LNCAP (cell line): ENCODE results near the gene CLPSL2.

Source experiments
- TF ChIP-seq, protein P1 (sequence below): fragments of 450-650 bp; IDR thresholded peaks from 2 replicates; pipeline ENCODE4 v1.5.1; 2017; ENCODE audit warnings: mild to moderate bottlenecking

CLPSL2 gene

DNA sequence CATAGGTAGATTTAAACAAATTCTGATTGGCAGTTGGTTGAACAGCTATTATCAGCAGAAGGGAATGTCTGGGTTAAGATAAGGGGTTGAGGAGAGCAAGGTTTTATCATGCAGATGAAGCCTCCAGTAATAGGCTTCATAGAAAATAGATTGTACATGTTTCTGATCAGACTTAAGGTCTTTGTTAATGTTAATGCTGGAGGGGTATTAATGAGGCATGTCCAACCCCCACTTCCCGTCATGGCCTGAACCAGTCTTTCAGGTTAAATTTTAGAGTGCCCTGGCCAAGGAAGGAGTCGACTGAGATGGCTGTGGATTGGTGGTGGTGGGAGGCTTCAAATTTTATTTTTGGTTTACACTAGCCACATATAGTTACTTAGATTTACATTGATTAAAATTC lies 7.8 kb downstream of the CLPSL2 start:
- TF ChIP-seq, protein P1, sequence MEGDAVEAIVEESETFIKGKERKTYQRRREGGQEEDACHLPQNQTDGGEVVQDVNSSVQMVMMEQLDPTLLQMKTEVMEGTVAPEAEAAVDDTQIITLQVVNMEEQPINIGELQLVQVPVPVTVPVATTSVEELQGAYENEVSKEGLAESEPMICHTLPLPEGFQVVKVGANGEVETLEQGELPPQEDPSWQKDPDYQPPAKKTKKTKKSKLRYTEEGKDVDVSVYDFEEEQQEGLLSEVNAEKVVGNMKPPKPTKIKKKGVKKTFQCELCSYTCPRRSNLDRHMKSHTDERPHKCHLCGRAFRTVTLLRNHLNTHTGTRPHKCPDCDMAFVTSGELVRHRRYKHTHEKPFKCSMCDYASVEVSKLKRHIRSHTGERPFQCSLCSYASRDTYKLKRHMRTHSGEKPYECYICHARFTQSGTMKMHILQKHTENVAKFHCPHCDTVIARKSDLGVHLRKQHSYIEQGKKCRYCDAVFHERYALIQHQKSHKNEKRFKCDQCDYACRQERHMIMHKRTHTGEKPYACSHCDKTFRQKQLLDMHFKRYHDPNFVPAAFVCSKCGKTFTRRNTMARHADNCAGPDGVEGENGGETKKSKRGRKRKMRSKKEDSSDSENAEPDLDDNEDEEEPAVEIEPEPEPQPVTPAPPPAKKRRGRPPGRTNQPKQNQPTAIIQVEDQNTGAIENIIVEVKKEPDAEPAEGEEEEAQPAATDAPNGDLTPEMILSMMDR: no peak

DNA sequence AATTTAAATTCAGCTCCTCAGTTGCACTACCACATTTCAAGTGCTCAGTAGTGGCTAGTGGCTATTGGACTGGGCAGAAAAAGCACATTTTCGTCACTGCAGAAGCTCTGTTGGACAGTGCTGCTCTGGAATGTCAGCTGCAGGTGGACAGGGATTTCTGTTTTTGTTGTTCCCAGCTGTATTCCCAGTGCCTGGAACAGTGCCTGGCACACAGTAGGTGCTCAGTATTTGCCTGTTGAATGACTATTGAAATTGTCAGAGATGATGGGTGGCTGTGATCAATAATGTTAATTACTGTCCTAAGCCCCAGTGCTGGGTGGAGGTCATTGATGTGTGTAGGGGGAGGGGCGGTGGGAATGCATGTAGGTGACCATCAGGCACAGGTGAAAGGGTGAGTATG lies 9.9 kb downstream of the CLPSL2 start:
- TF ChIP-seq, protein P1: no peak

DNA sequence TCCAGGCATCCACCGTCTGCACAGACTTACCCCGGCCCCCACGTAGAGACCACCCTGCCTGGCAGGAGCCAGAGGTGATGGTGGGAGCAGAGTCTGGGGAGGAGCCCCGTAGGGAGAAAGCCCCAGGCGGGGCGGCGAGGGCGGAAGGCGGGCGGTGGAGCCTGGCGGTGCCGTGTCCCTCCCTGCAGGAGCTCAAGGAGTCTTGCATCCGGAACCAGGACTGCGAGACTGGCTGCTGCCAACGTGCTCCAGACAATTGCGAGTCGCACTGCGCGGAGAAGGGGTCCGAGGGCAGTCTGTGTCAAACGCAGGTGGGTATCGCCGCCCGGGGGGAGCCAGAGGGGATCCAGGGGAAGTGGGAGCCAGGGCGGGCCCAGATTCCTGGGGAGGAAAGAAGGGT lies 10.4 kb downstream of the CLPSL2 start:
- TF ChIP-seq, protein P1: no peak

DNA sequence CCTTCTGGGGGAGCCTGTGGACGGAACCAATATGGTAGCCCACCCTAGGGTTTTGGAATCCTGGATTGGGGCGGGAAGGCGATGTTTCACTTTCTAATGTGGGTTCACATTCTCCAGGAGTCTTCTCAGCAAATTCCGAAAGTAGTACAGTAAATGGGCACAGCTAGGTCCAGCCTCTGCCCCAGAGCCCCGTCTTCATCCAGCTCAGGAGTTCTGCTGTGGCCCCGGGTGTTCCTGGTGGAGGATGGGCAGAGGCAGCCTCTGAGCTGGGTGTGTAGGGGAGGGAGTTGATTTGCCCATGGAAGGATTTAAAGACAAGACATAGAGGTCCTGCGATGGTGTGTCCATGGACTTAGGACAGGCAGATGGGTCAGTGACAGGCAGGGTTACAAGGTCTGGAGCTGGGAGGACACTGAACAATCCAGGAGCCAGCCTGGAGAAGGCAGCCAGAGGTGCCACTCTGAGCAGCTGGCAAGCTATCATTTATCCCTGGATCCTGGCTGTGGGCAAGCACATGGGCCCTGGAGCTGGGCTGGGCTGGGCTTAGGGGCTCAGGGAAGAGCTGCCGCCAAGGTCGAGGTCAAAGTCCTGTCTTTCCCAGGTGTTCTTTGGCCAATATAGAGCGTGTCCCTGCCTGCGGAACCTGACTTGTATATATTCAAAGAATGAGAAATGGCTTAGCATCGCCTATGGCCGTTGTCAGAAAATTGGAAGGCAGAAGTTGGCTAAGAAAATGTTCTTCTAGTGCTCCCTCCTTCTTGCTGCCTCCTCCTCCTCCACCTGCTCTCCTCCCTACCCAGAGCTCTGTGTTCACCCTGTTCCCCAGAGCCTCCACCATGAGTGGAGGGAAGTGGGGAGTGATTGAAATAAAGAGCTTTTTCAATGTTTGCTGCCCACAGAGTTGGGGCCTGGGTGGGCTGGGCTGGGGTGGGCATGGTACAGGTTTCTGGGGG lies 11.1 kb downstream of the CLPSL2 start:
- TF ChIP-seq, protein P1: no peak

DNA sequence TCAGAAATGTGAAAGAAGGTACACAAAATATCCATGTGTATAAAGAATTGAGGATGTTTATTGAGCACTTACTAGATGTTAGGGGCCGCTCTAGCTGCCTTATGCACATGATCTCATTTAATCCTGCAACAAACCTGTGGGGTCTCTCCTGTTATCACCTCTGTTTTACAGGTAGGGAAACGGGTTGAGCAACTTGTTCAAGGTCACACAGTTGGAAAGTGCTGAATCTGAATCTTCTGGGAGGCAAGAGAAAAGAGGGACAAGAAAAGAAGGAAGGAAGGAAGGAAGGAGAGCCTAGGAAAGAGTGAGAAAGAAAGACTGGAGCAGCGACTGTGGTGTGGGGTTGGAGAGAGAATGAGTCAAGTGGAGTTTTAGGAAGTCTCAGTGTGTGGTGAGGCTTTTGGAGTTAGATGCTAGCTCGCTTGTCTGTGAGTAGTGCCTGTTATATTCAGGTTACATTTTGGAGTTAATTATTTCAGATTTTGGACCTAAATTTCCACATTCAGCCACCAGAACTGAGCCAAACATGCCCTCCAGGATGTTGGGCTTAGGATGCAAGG lies 12.1 kb downstream of the CLPSL2 start:
- TF ChIP-seq, protein P1: no peak

DNA sequence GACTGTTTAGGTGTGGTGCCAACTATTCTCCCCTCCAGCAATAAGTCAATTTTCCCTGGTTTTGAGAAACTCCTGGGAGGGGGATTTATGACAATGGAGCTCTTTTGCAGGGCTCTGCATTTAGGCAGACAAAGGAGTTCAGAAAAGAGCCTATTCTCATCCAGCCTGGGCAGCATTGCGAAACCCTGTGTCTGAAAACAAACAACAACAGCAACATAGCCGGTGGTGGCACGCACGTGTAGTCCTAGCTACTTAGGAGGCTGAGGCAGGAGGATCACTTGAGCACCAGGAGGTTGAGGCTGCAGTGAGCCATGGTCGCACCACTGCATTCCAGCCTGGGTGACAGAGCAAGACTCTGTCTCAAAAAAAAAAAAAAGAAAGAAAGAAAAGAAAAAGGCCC lies 14.3 kb downstream of the CLPSL2 start:
- TF ChIP-seq, protein P1: no peak

DNA sequence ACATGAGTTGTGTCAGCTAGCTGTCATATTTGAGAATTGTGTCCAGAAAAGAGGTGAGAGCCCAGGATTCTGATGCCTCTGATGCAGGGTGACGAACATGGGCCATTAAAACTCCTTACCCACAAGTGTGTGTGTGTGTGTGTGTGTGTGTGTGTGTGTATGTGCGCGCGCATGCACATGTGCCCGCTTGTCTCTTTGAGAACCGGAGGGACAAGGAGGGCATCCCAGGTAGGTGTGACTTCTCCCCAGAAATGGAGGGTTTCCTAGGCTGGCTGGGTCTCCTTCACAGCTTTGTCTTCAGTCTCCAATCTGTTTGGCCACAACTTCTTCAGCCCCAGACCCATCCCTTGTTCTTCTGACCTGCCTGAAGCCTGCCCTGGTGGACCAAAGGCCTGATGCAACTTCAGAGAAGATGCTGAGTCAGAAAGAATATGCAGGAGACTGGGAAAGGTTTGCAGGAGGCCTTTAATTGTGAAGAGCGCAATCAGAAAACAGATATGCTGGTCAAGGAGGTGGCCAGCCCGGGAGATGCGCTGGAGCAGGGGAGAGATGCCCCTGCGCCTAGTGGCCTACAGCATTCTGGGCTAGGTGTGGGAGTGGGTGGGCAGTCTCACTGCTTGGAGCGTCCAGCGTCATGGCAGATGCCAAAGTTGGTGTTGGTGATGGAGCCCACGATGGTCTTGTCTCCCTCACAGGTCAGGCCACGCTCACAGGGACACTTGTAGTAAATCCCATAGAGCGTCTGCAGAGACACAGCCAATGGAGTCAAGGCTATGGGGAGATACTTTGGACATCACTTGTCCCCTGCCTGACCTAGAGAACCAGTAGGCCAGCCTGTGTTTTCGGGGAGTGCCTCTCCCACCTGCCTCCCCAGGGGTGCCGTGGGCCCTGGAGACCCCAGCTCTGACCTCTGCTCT lies 18.4 kb downstream of the CLPSL2 start:
- TF ChIP-seq, protein P1: no peak
